Measurements from ENCODE around the gene C2orf78.
"Not testable (repeated sequence)": the region's sequence is repeated elsewhere in the genome, so short reads cannot be mapped to it uniquely, and the experiment has no call there.

The C2orf78 gene

DNA sequence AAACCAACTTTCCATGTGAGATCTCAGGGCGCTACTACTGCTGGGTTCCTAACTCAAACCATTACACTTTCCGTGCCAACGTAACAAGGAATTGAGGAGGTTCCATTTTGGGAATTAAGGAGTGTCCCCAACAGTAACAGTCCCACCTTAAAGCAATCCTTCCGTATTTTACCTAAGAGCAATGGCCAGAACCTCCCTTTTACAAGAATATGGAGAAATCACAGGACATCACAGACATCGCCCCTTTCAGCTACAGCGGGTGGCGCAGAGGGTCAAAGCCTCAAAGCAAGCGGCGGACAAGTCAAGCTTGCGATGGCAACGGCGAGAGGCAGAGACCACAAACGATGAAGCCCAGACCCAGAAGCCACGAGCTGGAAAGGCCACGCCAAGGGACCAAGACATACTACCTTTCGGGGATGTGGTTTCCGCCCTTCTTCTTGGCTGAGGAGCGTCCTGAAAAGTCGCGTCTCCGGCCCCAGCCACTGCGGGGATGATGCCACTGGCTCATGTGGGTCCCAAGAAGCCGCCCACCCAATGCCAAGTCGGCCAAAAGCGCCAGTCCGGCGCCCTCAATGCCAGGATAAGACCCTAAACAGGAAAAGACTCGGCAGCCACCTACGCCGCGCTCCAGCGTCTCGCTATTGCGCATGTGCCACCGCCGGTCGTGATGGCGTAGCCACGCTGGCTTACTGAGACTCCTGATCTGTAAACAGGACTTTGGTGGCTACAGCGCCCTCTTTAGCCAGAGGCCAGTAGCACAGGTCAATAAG lies 4.3 kb upstream of the C2orf78 start, which contains the start of gene DUSP11:
DUSP11 (minus strand) TSS at position 637 of the 770 bp plus-strand sequence; CDS start at position 508, 129 bp downstream.
- DNase-seq (ENCODE audit: low read depth in 2 of 2) = peak; percentile 90 to 92

DNA sequence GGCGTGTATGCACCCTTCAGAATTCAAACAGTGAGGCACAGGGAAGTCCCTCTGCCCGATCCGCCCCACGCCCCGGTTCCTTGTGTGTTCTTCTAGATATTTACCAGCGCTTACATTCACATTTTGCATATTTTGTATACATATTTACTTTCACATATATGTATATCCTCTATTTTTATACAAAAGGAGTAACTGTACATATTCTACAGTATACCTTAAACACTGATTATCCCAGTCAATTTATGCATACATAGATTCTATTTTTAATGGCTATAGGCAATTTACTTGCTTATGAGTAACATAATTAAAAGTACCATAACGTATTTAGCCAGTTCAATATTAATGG lies 3.8 kb upstream of the C2orf78 start:
- no peak for DNase-seq (ENCODE audit: low read depth in 2 of 2)

DNA sequence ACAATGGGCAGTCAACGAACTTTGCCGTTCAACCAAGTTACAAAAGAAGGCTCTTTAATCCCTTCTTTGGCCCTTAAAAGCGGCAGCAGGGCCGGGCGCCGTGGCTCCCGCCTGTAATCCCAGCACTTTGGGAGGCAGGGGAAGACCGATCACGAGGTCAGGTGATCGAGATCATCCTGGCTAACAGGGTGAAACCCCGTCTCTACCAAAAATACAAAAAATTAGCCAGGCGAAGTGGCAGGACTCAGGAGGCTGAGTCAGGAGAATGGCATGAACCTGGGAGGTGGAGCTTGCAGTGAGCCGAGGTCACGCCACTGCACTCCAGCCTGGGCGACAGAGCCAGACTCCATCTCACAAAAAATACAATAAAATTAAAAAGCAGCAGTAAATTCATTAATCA lies 581 bp upstream of the C2orf78 start:
- not testable (repeated sequence) for DNase-seq (ENCODE audit: low read depth in 2 of 2)

DNA sequence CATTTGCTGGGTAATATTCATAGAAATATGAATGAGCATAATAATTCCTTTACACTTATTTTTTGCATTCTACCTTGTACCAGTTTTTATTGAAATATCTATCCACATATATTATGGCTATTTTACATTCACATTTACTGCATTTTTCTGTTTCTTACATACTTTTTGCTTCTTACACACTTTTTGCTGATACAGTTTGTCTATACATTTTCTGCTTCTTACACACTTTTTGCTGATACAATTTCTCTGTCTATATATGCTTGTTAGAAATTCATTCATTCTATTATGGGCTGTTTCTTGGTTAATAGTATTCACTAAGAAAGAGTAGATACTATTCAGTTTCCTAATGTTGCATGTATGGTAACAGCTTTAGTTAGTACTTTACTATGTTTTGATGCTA lies 27.9 kb downstream of the C2orf78 start:
- DNase-seq (ENCODE audit: low read depth in 2 of 2) = no peak

DNA sequence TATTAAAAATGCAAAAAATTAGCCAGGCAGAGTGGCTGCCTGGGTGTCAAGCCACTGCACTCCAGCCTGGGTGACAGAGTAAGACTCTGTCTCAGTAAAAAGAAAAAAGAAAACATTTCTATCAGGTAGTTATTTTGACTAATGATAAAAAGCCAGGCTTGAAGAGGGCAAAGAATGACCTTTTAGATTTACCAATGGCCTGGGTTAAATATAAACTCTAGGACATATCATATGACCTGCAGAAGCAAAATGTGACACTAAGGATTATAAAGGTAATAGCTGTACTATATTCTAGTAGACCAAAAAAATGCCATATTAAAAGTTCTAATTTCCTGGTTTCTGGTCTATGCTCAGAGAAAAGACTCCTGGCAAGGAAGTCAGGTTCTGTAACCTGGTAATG lies 28.7 kb downstream of the C2orf78 start:
- DNase-seq (ENCODE audit: low read depth in 2 of 2) = no peak

DNA sequence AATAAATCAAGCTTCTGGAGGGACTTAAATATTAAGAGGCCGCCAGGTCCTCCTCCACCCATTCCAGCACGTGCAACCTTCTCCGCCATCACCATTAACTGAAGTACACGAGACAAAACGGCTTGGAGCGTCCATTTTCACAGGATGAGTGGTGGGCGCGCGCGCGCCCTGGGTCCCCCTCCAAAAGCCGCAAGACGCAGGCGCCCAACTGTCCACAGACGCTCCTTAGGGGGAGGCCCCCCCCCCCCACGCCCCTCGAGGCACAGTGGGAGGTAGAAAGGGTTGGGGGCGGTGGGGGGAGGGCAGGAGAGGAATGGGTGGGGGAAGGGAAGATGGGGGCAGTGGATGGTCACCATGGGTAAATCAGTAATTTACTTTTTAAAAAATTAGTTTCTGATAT lies 34.3 kb downstream of the C2orf78 start:
- no peak for DNase-seq (ENCODE audit: low read depth in 2 of 2)

DNA sequence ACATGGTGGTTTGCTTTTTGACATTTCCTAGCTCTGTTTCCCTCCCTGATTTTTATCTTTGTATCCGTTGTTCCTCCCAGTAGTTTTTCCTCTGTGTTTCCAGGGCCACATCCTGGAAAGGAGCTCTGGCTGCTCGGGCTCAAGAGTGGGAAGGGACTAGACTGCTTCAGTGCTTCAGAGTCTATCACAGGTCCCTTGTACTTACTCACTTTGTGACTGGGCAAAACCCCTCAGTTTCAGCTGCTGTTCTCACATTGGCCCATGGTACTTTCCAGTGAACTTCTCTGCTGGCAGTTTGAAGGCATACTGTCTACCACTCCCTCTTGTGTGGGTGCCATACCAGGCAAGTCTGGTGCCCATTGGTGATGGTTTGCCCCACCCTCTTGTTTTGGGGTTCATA lies 37.2 kb downstream of the C2orf78 start:
- peak; percentile 7 to 25 for DNase-seq (ENCODE audit: low read depth in 2 of 2)

DNA sequence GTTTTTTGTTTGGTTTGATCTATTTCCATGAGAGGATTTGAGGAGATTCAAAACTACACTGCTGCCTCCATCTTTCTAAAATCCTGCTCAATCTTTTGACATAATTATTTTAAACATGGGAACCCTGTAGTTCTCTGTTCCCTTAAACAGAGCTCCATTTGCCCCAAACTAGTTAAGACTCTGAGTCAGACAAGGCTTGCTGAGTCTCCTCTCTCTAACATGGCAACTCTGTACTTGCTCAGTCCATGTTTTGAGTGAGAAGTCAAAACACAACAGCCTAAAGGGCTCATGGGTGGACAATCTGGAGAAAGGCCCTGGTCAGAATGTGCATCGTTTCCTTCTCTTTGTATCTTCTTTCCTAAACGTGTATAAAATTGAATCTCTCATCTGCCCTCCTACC lies 37.7 kb downstream of the C2orf78 start:
- no peak for DNase-seq (ENCODE audit: low read depth in 2 of 2)

DNA sequence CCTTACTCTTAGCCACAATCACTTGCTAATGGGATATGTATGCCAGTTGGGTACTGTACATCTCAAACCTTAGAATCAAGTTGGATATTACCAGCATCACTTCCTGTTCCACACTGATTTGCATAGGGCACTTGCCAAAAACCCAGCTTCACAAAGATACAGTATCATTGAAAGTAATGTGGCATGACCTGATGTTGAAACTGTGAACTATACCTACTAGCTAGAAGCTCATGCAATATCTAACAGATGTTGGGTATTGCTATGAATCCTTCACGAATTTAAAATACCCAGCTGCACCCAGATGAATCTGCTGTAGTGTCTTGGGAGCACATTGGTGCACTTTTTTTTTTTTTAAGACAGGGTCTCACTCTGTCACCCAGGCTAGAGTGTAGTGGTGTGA lies 38.3 kb downstream of the C2orf78 start:
- no peak for DNase-seq (ENCODE audit: low read depth in 2 of 2)

DNA sequence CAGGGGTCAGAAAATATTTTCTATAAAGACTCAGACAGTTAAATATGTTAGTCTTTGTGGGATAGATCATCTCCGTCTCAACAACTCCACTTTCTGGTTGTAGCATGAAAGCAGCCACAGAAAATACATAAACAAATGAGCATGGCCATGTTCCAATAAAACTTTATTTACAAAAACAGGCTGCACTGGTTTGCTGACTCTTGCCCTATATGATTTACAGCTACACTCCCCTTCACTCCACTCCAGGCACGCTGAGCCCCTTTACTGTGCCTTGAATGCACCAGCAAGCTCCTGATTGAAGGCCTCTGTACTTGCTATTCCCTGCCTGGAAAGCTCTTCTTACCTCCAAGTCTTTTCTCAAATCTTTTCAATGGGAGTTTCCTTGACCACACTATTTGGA lies 39.0 kb downstream of the C2orf78 start:
- DNase-seq (ENCODE audit: low read depth in 2 of 2) = no peak

DNA sequence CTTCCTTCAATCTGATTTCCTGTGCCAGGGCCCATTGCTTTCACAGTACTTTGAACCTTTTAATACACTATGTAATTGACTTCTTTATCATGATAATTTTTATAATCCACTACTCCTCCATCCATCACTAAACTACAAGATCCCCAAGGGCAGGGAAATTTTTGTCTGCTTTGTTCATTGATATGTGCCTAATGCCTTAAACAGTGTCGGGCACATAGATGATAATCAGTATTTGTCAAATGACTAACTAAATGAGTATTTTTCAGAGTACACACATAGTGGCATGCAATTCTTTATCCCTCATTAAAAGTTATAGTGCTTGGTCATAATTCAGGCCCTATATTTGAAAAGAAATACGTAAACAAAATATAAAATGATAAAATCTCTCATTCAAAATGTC lies 39.4 kb downstream of the C2orf78 start:
- no peak for DNase-seq (ENCODE audit: low read depth in 2 of 2)

DNA sequence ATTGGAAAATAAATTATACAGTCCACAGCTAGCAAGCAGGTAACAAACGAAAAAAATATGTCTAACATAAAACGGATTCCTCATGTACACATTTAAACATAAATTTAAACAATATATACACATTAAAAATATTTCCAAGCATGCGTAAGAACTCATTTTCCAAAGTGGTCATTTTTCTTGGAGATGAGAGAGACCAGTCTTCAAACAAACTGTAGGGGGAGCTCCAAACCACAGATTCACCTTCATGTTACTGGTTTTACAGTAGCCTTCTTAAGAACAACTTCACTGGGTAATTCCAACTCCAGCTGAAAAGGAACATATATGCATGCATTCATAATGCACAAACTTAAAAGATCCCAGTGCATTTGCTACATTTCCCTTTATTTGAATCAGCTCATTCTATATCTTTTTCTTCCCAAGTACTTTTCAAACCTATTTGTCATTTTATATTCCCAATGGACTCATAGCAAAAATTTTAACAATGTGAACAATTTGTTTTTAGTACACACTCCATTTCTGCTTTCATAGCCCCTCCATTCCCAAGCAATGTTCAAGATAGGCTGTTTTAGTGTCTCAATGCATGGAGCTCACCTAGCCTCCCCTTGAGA lies 40.0 kb downstream of the C2orf78 start:
- DNase-seq (ENCODE audit: low read depth in 2 of 2) = no peak

DNA sequence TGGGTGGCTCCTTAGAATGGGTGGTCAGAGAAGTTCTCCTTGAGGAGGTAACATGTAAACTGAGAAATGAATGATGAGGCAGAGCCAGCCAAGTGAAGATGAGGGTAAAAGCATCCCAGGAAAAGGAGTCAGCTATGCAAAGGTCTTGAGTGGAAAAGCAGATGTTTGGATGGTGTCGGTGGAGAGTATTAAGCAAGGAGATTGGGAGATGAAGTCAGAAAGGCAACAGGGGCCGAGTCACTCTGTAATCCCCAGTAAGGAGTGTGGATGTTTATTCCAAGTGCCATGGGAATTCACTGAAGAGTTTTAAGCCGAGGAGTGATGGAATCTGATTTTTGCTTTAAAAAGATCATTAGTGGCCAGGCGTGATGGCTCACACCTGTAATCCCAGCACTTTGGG lies 41.4 kb downstream of the C2orf78 start:
- no peak for DNase-seq (ENCODE audit: low read depth in 2 of 2)

DNA sequence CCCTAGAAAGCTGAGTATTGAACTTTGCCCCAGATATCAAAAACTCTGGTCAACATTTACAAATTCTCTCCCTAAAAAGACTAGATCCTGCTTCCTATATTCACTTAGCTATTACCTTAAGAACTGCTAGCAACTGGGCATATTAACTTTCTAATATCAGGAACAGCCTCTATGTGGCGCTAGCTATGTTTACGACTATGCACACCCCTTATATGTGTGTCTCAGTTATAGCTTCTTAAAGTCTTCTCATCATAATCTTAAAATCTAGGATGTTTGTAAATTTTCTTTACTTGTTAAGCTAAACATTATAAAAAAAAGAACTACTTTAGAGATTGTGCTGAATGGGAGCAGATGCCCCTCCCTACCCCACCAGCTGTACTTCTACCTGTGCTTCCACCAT lies 43.0 kb downstream of the C2orf78 start:
- no peak for DNase-seq (ENCODE audit: low read depth in 2 of 2)

DNA sequence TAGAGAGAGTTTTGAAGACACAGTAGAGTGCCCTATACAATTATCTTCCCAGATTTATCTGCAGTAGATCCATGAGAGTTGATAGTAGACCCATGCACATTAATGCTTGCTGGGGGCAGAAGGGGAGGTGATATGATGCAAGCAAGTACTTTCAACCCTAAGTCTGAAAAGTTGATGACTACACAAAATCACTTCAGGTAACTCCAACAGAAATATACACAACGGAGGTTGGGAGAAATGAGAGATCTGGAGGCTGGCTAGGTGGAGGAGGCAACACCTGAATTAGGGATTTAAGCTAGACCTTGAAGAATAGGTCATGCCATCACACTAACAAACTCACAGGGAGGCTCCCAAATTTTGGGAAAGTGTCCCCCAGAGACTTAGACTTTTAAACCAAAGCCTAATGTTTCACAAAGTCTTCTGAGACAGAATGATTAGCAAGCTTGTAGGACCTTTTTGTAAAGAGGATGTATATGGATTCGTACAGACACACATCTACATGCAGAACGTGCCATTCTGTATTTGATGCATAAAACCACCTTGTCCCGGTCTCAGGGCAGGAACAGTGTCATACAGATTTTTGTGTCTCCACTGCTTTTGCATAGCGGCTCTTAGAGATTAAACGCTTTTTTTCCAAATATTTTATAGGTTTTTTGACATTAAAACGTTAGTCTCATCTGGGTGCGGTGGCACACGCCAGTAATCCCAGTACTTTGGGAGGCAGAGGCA lies 43.8 kb downstream of the C2orf78 start:
- no peak for DNase-seq (ENCODE audit: low read depth in 2 of 2)

DNA sequence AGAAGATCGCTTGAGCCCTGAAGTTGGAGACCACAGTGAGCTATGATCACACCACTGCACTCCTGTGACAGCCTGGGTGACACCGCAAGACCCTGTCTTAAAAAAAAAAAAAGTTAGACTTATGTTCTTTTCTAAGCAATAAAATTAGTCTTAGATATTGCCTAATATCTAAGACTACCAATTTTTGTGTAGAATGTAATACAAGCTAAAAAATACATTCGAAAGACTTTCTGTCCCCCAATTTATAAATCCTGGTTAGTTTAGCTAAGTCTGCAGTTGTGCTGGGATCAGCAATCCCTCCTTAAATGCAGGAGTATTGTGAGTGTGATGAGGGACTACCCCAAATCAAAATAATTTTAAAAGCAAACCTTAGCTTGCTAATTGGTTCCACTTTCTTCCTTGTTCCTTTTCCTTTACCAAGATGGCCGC lies 44.4 kb downstream of the C2orf78 start:
- DNase-seq (ENCODE audit: low read depth in 2 of 2) = no peak

DNA sequence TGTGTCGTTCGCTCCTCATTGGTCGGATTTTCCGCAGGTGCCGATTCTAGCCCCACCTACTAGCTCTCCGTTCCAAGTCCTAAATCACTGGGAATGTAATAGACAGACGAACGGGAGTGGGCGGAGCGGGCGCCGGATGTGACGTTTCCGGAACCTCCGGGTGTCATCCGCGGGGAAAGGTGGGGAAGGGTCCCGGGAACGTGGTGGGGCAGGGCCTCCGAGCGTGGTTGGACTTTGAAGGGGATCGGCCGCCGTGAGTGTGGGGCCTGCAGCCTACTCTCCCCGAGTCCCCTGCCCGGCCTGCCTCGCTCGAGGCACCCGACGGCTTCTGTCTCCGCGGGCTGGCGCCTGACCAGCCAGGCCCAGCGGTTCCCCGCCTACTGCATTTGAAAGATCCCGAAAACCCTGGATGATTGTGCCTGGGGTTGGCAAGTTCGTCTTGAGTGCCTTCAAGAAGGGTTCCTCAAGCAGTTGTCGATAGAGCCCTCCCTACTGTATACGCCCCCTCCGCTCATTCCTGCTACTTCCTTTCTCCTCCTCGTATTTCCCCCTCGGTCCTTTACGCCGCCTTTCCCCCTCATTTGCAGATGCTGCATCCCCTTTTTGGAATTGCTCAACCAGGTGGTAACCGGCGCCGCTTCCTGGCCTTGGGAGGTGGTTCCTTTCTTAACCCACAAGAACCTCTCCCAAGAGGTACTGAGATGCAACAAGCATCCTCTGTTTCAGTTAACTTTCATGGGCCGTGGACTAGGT lies 45.0 kb downstream of the C2orf78 start, which contains the start of gene STAMBP:
STAMBP (plus strand) TSS at position 144 of the 753 bp plus-strand sequence. CDS start 1,896 bp downstream, outside the sequence.
- peak; percentile 82 to 83 for DNase-seq (ENCODE audit: low read depth in 2 of 2)

DNA sequence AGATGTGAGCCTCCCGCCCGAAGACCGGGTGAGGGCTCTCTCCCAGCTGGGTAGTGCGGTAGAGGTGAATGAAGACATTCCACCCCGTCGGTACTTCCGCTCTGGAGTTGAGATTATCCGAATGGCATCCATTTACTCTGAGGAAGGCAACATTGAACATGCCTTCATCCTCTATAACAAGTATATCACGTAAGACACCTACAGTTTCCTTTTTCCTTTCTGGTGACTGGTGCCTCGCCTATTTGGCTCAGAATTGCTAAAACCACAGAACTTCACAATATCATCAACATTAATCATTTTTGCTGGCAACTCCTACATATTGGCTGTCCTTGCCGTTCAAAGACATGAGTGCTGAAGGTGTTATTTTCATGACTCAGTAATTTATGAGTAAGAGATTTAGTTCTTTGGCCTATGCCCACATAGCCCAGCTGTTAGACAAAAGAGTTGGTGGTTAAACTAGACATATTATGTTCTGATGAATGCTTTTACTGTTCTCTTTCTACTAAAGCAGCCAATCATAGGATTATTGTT lies 47.0 kb downstream of the C2orf78 start:
- DNase-seq (ENCODE audit: low read depth in 2 of 2) = peak; percentile 21 to 27

DNA sequence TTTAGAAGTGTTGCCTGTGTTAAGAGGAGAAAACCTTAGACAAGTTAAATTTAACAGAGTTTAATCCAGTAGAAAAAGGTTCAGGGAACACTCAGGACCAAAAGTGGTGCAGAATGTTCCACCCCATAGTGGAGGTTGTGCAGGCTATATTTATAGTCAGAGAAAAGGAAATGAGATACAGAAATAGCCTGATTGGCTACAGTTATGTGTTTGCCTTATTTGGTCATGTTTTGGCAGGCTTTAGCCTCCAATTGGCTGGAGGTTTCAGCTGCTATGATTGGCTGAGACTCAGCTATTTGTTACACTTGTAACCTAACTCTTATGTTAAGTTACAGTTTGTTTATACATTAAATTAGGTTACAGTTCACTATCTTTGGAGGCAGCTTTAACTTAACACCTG lies 48.9 kb downstream of the C2orf78 start:
- no peak for DNase-seq (ENCODE audit: low read depth in 2 of 2)

DNA sequence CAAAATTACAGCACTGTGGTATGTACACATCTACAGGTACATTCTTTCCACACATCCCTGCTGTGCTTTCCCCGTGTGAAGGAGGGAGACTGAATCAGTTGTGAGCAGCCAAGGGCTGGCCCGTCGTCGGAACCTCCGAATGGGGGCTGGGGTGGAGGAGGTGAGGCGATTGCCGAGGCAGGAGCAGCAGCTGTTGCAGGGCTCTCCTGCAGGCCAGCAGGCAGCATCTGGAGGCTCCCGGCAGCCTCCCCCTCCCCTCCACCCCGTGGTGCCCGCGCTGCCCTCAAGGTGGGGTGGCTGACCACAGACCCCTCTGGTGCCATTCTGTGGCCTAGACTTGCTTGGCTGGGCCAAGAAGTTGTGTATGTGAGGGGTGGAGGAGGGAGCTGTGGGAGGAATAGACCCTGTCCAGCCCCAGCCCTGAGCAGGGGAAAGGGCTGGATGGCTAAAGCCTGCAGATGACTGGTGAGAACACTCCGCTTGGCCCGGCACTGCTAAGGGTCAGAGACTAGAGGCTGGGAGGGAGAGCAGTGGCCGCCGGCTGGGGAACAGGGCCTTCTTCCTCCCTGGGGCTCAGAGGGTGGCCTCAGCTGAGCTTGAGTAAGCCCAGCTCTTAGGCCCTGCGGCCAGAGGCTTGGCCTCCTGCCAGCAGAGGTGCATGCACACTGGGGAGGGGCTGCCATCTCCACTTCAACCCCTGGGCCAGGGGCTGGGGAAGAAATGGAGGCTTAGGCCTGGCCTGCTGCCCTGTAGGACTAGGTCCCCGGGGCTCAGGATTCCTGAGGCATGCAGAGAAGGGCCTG lies 52.4 kb downstream of the C2orf78 start:
- DNase-seq (ENCODE audit: low read depth in 2 of 2) = no peak
